Measurements from ENCODE around the gene BABAM1.
"Not testable (repeated sequence)": the region's sequence is repeated elsewhere in the genome, so short reads cannot be mapped to it uniquely, and the experiment has no call there.

BABAM1 gene

DNA sequence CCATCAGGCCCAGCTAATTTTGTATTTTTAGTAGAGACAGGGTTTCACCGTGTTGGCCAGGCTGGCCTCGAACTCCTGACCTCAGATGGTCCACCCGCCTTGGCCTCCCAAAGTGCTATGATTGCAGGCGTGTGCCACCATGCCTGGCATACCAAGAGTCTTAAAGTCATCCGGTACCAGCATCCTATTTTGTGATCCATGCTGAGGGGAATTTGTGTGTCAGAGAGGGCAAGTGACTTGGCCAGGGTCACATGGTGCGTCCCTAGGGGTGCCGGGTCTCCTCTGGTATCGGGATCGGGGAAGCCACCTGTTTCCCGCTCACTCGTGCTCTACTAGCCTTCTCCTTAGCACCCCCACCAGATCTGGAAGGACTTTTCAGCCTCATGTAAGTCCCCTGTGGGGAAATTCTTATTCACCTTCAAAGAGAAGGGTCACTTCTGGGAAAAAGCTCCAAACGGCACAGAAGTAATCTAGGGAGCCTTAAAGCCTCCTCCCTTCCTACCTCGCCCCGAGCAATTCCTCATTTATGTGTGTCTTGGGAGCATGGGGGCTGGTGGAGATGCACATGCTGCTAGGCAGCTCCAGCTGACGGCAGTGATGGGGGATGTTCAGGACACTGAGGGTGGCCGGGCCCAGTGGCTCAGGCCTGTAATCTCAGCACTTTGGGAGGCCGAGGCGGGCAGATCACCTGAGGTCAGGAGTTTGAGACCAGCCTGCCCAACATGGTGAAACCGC, 8.4 kb downstream of the BABAM1 start:
- DNase-seq: no peak

GRCh38 chr19:17279436-17279835, 12.2 kb downstream of the BABAM1 start:
- no peak for DNase-seq

GRCh38 chr19:17281391-17282304, 14.4 kb downstream of the BABAM1 start, which contains the start of gene ANKLE1:
Gene ANKLE1, plus strand, starts transcription at chr19:17281901. Its CDS starts 20 bp downstream, at chr19:17281921.
- DNase-seq: no peak

- peak; percentile 64 for DNase-seq
Observed at GRCh38 chr19:17282488-17283125, 15.4 kb downstream of the BABAM1 start.

DNA sequence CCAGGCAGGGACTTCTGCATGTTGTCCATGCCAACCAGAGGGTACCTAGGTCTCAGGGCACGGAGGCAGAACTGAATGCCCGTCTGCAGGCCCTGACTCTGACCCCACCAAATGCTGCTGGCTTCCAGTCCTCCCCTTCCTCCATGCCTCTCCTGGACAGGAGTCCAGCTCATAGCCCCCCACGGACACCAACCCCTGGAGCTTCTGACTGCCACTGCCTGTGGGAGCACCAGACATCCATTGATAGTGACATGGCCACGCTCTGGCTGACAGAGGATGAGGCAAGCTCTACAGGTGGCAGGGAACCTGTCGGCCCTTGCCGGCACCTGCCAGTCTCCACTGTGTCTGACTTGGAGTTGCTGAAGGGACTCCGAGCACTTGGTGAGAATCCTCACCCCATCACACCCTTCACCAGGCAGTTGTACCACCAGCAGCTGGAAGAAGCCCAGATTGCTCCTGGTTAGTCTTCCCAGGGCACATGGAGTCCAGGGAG, 16.3 kb downstream of the BABAM1 start:
- no peak for DNase-seq

GRCh38 chr19:17285415-17286135, 18.3 kb downstream of the BABAM1 start:
- DNase-seq: no peak

DNA sequence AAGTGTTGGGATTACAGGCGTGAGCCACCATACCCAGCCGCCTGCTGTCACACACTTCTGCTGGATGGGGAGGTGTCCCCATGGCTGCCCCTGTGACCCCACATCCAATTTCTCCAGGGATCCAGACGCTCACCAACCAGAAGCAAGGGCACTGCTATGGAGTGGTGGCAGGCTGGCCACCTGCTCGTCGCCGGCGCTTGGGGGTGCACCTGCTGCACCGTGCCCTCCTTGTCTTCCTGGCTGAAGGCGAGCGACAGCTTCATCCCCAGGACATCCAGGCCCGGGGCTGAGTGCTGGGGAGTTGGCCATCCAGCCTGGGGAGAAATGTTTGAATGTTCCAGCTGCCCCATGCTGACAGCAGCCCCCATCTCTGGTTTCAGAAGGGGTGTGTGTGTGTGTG, 19.0 kb downstream of the BABAM1 start:
- DNase-seq: no peak

DNA sequence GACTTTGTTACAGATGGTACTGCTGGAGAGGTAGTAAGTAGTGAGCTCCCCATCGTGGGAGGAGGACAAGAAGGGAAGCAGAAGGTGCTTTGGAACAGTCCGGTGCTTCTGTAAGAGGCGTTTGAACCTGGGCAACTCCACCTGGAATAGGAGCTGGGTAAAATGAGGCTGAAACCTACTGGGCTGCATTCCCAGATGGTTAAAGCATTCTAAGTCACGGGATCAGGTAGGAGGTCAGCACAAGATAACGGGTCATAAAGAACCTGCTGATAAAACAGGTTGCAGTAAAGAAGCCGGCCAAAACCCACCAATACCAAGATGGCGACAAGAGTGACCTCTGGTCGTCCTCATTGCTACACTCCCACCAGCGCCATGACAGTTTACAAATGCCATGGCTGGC, 19.5 kb downstream of the BABAM1 start:
- no peak for DNase-seq

GRCh38 chr19:17289489-17289888, 22.2 kb downstream of the BABAM1 start:
- DNase-seq: no peak

- peak; percentile 66 for DNase-seq
Observed at GRCh38 chr19:17292301-17293074, 25.2 kb downstream of the BABAM1 start.

DNA sequence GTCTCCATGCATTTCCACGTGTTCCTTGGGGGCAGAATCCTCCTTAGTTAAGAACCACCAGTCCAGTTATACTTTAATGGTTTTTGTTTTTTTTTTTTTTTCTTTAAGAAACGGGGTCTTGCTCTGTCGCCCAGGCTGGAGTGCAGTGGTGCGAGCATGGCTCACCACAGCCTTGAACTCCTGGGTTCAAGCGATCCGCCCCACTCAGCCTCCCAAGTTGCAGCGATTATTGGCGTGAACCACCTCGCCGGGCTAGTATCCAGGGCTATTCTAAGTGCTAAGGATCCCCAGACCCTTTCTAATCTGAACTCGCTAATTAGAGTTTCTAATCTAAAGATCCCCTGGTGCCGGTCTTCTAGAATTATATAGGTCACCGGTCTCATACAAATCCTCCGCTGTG, 26.4 kb downstream of the BABAM1 start:
- no peak for DNase-seq

GRCh38 chr19:17294051-17294891, 27.0 kb downstream of the BABAM1 start:
- DNase-seq: peak; percentile 31

GRCh38 chr19:17295551-17295950, 28.3 kb downstream of the BABAM1 start:
- not testable (repeated sequence) for DNase-seq

- no peak for DNase-seq
Observed at GRCh38 chr19:17296273-17296672, 29.0 kb downstream of the BABAM1 start.

GRCh38 chr19:17296976-17297375, 29.7 kb downstream of the BABAM1 start:
- no peak for DNase-seq

DNA sequence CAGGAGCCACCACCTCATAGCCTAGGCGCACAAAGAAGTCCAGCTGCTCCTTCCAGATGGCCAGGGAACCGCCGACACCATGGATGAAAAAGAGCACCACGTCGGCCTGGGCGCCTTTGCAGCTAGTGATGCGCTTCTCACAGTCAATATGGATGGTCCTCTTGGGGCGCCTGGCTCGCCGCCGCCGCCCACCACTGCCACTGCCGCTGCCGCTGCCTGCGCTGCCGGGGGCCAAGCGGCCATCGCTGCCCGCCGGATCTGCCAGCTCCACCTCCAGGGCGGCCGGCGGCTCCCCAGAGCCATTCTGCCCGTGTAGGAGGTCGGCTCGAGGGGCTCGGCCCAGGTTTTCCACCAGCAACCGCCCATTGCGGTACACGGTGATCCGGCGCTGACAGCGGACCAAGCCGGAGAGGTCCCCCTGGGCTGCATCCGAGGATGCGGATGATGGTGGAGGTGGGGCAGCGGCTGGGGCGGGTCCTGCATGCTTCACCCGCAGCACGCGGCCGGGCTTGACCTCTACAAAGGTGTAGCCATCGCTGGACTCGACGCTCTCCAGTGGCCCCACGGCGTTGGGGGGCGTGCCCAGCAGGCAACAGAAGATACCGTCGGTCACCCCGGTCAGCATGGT, 33.9 kb downstream of the BABAM1 start:
- no peak for DNase-seq

GRCh38 chr19:17302391-17303166, 35.3 kb downstream of the BABAM1 start:
- DNase-seq: peak; percentile 34

DNA sequence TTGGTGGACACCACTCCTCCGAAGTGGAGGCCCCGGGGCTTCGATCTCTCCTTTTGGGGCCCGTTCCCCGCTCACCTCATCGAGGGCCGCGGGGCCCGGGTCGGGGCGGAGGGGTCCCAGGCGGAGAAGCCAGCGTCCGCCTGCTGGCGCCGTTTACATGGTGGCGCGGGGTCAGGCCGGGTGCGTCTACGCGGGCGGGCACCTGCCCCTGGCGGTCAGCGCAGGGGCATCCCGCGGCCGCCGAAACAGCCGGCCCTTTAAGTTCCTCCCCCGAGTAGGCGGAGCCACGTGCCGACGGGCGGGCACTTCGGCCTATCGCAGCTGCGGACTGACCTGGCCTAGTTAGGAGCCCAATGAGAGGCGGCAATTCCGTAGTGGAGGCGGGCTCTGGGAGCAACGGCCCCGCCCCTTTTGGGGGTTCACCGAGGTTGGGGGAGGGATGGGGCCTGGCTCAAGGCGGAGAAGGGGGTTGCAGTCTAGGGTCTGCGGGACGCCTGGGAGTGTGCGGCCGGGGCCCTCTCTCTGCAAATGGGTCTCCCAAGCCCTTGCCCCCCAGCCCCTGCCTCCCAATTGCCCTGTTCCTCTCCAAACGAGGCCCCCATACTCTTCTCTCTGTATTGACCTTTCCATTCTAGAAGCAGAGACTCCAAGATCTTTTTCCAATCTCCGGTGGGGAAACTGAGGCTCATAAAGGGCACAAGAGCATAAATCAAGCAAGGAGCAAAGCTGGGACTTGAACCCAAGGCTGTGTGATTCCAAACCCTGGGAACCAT, 36.1 kb downstream of the BABAM1 start, which contains the start of gene ABHD8:
Gene ABHD8, minus strand, starts transcription at position 259 of the 773 bp plus-strand sequence. CDS start 1,809 bp downstream, outside the sequence.
- DNase-seq: peak; percentile 90

DNA sequence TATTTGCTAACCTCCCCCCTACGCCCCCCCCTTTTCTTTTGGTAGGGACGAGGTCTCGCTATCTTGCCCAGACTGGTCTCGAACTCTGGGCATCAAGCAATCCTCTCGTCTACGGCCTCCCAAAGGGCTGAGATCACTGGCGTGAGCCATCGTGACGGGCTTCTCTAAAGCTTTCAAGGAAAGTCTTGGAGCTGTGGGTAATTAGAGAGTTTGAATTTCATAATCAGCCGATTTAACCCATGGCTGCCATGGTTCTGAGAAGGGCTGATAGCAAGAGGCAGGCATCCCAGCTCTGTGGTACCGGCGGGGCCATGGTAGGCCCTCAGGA, 36.7 kb downstream of the BABAM1 start:
- no peak for DNase-seq

Measured in GDM1 (cell line).